Raji (cell line): ENCODE measurements around the gene ADAP1.

Experiments
- POLR2A ChIP-seq: IDR thresholded peaks from 2 replicates; pipeline ENCODE4 v1.6.1; 2011; ENCODE audit warnings: low read depth, low read length, control low read depth; ENCODE audit not compliant: insufficient read depth

Gene ADAP1

GRCh38 chr7:894927-895450 is 59.5 kb downstream of the ADAP1 start:
- TF ChIP-seq POLR2A = no peak

- no peak for TF ChIP-seq POLR2A
Observed at GRCh38 chr7:894164-894867, 60.2 kb downstream of the ADAP1 start.

GRCh38 chr7:893686-894085 is 60.8 kb downstream of the ADAP1 start:
- TF ChIP-seq POLR2A = no peak

GRCh38 chr7:892648-893593 is 61.6 kb downstream of the ADAP1 start:
- TF ChIP-seq POLR2A = no peak

GRCh38 chr7:891805-892204 is 62.7 kb downstream of the ADAP1 start:
- no peak for TF ChIP-seq POLR2A

- no peak for TF ChIP-seq POLR2A
Observed at GRCh38 chr7:891291-891690, 63.2 kb downstream of the ADAP1 start.

GRCh38 chr7:890868-891267 is 63.6 kb downstream of the ADAP1 start:
- no peak for TF ChIP-seq POLR2A

- no peak for TF ChIP-seq POLR2A
Observed at GRCh38 chr7:889391-889790, 65.1 kb downstream of the ADAP1 start.

- no peak for TF ChIP-seq POLR2A
Observed at GRCh38 chr7:889025-889390, 65.5 kb downstream of the ADAP1 start.

GRCh38 chr7:888081-889024 is 66.1 kb downstream of the ADAP1 start:
- TF ChIP-seq POLR2A = no peak

- TF ChIP-seq POLR2A = no peak
Observed at GRCh38 chr7:887488-887820, 67.0 kb downstream of the ADAP1 start.

- no peak for TF ChIP-seq POLR2A
Observed at GRCh38 chr7:886626-887487, 67.6 kb downstream of the ADAP1 start.

- TF ChIP-seq POLR2A = no peak
Observed at GRCh38 chr7:885893-886625, 68.4 kb downstream of the ADAP1 start.
